GM19397 (cell line): ENCODE measurements around the gene LMX1A.

Experiments
- ATAC-seq: cut with Tn5 transposase; IDR thresholded peaks from one replicate; pipeline ENCODE4 v1.9.1; 2021; ENCODE audit warnings: mild to moderate bottlenecking, moderate library complexity; ENCODE audit not compliant: unreplicated experiment

LMX1A gene

DNA sequence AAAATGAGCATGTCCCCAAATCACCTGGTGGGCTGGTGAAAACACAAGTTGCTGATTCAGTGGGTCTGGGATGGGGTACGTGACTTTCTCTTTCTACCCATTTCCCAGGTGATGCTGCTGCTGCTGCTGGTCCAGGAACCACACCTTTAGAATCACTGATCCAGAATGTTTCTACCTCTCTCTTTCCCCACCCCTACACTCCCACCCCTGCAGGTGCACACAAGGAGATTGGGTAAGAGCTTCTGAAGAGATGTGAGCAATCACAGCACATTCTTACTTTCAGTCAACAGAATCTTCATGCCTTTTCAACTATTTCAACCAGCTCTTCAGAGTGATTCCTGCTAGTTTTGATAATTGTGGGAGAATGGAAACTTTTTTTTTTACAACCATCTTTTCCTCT, 130.9 kb downstream of the LMX1A start:
- no peak for ATAC-seq

DNA sequence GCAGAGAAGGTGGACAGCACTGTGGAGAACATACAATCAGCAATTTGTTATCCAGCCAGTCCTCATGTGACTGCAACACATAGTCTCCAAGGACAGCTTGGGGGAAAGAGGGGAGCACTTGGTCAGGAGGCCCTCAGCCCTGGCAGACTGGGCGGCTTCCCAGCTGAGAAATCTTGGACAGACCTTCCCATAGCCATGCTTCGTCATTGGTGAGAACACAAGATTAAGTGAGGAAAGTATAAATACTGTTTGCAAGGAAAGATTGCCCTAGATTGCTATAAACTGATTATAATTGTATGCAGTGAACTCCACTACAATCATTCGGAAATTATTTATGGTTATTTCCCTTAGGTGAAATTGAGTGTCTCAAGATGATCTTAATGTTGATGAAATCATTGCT, 131.5 kb downstream of the LMX1A start:
- ATAC-seq, result no peak

- ATAC-seq, result no peak
Measured at GRCh38 chr1:165224504-165224903, 132.0 kb downstream of the LMX1A start.

- ATAC-seq, result no peak
Measured at GRCh38 chr1:165222580-165222979, 133.9 kb downstream of the LMX1A start.

- ATAC-seq, result no peak
Measured at GRCh38 chr1:165218731-165219130, 137.8 kb downstream of the LMX1A start.

DNA sequence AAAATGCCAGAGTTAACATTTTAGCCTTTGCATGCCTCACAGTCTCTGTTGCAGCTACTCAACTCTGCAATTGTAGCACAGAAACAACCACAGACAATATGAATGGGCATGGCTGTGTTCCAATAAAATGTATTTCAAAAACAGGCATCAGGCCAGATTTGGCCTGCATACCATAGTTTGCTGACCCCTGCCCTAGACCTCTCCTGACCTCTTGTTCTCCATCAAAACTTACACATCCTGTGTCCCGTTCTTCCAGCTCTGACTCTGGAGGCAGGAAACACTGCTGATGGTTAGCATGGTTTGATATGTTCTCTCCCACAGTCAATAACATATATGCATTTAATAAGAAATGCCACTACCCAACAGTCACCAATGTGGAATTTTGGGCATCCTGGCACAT, 138.6 kb downstream of the LMX1A start:
- no peak for ATAC-seq

DNA sequence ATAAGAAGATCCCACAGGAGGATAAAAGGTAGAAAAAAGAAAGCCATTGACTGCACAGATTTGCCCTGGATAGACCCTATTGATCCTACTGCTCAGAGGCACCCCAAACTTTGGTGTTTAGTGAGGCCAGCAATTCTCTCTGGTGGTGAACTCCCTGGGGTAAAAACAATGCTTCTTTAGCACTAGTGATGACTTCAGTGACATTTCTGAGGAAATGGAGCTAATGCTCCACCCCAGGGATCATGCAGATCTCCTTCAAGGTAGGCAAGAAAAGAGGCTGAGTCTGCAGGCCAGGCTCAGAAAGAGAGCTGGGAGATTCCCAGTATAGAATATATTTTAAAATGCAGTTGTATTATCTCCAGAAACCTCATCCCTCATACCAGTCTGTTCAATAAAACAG, 140.3 kb downstream of the LMX1A start:
- ATAC-seq, result no peak

- ATAC-seq, result no peak
Measured at GRCh38 chr1:165215676-165216075, 140.8 kb downstream of the LMX1A start.

DNA sequence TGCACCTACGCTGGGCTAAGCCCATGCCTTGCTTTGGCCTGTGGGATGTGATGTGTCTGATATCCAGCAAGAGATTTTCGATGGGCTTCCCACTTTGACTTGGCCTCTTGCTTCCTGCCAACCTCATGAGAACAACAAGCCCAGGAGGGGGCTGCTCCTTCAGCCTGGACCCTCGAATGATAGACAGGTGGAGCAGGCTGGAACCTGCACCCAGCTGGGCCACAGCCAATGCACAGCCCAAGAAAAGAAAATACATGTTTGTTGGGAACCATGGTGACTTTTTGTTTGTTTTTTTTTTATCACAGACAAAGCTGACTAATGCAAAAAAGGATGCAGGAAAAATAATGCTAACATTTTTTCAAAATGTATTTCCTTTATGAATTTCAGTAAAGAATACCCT, 144.3 kb downstream of the LMX1A start:
- no peak for ATAC-seq

DNA sequence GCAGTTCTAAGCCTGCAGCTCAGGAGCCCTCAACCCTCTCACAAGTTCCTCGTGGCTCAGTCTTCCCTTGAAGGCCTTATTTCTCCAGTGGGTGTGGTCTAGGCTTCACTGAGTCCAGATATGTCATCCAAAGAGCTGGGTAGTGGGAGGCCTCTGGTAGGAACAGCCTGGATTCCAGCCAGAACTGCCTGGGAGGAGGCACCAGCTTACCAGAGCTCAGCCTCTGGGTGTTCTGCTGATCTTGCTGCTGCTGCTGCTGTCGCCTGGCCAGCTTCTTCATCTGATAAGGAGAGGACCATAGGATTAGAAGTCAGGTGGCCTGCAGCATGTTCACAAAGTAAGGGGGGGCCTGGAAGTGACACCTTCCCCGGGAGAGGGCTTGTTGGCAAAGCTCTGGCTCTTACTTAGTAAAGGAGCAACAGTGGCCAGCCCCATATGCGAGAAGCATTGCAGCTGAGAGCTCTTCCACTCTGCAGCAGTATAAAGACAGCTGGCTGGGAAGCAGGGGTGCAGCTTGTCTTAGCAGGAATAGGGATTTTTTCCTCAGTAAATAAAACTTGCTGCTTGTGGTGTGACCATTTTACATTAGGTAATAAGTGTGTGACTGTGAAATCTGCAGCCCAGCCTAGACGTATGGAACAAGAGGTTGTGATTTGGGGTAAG, 148.5 kb downstream of the LMX1A start:
- ATAC-seq, result no peak

- no peak for ATAC-seq
Measured at GRCh38 chr1:165205145-165205544, 151.4 kb downstream of the LMX1A start.

DNA sequence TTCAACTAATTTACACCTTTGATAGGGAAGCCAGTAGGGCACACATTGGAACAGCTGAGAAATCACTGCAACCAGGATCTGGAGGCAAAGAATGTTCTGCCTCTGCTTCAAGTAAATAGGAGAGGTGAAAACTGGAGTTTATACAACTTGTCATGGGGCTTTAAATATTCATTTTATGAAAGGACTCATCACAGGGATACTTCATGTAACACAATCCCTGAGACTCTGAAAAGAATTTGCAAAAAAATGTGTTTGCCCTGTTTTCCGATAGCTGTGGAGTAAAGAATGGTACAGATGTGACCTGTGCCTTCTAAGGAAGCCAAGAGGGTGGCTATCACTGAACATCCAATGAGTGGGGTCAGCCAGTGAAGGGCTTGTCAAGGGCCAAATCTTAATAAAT, 152.0 kb downstream of the LMX1A start:
- ATAC-seq, result no peak

GRCh38 chr1:165191087-165191486, 165.4 kb downstream of the LMX1A start:
- no peak for ATAC-seq

- no peak for ATAC-seq
Measured at GRCh38 chr1:165189913-165190312, 166.6 kb downstream of the LMX1A start.

DNA sequence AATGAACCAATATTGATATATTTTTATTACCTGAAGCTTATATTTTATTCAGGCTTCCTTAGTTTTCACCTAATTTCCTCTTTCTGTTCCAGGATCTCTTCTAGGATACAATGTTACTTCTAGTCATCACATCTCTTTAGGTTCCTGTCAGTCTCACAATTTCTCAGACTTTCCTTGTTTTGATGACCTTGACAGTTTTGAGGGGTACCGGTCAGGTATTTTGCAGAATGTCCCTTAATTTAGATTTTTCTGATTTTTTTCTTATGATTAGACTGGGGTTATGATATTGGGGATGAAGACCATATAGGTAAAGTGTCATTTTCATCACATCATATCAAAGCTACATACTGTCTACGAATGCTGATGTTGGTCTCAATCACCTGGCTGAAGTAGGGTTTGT, 167.5 kb downstream of the LMX1A start:
- no peak for ATAC-seq

DNA sequence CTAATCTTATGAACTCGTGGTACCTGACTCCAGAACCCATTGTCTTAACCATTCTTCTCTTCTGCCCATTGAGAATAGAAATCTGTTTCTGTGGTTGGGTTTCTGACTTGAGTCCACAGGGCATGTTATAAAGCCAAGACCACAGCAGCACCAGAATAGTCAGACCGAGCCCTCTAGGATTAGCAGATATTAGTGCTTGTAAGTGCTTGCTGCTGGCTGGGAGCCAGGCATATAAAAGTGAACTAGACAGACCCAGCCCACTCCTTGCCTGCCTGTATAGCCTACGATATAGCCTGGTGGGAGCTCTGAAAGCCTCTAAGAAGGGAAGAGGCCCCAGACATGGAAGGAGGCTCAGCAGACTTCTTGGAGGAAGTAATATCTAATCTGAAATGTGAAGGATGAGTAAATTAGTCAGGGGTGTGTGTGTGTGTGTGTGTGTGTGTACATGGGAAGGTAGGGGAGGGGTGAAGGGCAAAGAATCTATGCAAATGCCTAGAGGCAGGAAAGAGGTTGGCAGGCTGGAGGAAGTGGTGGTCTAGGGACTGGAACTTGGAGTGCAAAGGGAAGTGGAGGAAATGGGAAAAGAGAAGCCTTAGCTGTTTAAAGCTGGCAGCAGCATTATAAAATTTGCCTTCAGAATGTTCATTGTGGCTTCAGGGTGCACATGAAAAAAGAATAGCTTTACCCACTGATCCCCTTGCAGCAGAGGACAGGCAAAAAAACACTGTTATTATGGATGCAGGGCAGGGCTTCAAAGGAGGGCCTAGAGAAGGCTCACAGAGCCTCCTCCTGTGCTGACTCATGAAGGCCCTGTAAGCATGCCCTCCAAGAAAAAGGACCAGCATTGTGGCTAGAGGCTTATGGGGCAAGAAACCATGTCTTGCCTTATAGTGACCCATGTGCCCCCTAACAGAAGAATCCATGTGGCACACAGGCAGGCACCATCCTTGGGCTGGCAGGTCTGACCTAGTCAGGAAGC, 169.2 kb downstream of the LMX1A start:
- ATAC-seq, result no peak

GRCh38 chr1:165185161-165185889, 171.2 kb downstream of the LMX1A start:
- ATAC-seq, result no peak

- no peak for ATAC-seq
Measured at GRCh38 chr1:165182975-165183374, 173.5 kb downstream of the LMX1A start.

- no peak for ATAC-seq
Measured at GRCh38 chr1:165179306-165179705, 177.2 kb downstream of the LMX1A start.

- no peak for ATAC-seq
Measured at GRCh38 chr1:165174491-165174890, 182.0 kb downstream of the LMX1A start.

DNA sequence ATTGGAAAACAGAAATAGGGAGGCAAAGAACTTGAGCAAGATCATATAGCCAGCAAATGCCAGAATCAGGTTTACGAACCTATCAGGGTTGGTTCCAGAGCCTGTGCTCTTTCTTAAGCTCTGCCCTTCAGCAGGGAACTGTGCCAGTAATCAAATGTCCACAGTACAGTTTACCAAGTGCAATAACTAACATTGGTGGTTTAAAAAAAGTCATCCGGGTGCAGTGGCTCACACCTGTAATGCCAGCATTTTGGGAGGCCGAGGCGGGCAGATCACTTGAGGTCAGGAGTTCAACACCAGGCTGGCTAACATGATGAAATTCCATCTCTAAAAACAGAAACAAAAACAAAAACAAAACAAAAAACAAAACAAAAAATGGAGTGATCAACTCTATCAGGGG, 182.7 kb downstream of the LMX1A start:
- no peak for ATAC-seq

DNA sequence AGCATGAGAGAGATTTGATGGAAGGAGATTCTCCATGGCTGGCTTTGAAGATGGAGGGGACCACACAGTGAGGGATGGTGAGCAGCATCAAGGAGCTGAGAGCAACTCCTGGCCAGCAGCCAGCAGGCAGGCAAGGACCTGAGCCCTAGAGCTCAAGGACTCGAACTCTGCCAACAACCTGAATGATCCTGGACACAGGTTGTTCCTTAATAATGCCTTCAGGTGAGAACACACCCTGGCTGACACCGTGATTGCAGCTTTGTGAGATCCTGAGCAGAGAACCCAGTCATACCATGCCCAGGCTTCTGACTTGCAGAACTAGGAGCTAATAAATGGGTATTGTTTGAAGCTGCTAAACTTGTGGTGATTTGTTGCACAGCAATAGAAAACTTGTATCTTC, 183.1 kb downstream of the LMX1A start:
- no peak for ATAC-seq
